ENCODE results near the gene CSK.

CSK gene

GRCh38 chr15:74843891-74844299, 62.0 kb downstream of the CSK start:
- TF ChIP-seq SIN3A (IDR thresholded peaks at IDR 0.05; ENCODE audit: borderline replicate concordance, insufficient read depth, low read length) = no peak
- no peak for TF ChIP-seq REST (IDR thresholded peaks at IDR 0.05; ENCODE audit: insufficient read depth in 1 of 2, low read depth in 2 of 2, low read length in 2 of 2)
- TF ChIP-seq POLR2AphosphoS5 (IDR thresholded peaks at IDR 0.05; ENCODE audit: low read depth, low read length) = no peak
- no peak for TF ChIP-seq FOXP2 (optimal IDR thresholded peaks at IDR 0.05; ENCODE audit: borderline replicate concordance, extremely low read depth, extremely low read length, insufficient read depth)
- no peak for TF ChIP-seq TAF1 (IDR thresholded peaks at IDR 0.05; ENCODE audit: borderline replicate concordance, insufficient read depth, low read length)

GRCh38 chr15:74844319-74845207, 62.7 kb downstream of the CSK start:
- TF ChIP-seq FOXP2 (optimal IDR thresholded peaks at IDR 0.05; ENCODE audit: borderline replicate concordance, extremely low read depth, extremely low read length, insufficient read depth) = no peak
- TF ChIP-seq REST (IDR thresholded peaks at IDR 0.05; ENCODE audit: insufficient read depth in 1 of 2, low read depth in 2 of 2, low read length in 2 of 2) = no peak
- no peak for TF ChIP-seq TAF1 (IDR thresholded peaks at IDR 0.05; ENCODE audit: borderline replicate concordance, insufficient read depth, low read length)
- no peak for TF ChIP-seq SIN3A (IDR thresholded peaks at IDR 0.05; ENCODE audit: borderline replicate concordance, insufficient read depth, low read length)
- TF ChIP-seq POLR2AphosphoS5 (IDR thresholded peaks at IDR 0.05; ENCODE audit: low read depth, low read length) = no peak

- TF ChIP-seq POLR2AphosphoS5 (IDR thresholded peaks at IDR 0.05; ENCODE audit: low read depth, low read length) (no peak), SIN3A (IDR thresholded peaks at IDR 0.05; ENCODE audit: borderline replicate concordance, insufficient read depth, low read length) (no peak), TAF1 (IDR thresholded peaks at IDR 0.05; ENCODE audit: borderline replicate concordance, insufficient read depth, low read length) (no peak), FOXP2 (optimal IDR thresholded peaks at IDR 0.05; ENCODE audit: borderline replicate concordance, extremely low read depth, extremely low read length, insufficient read depth) (no peak), REST (IDR thresholded peaks at IDR 0.05; ENCODE audit: insufficient read depth in 1 of 2, low read depth in 2 of 2, low read length in 2 of 2) (no peak)
These were observed 63.3 kb downstream of the CSK start for GRCh38 chr15:74845208-74845568.

- TF ChIP-seq TAF1 (IDR thresholded peaks at IDR 0.05; ENCODE audit: borderline replicate concordance, insufficient read depth, low read length) = no peak
- no peak for TF ChIP-seq REST (IDR thresholded peaks at IDR 0.05; ENCODE audit: insufficient read depth in 1 of 2, low read depth in 2 of 2, low read length in 2 of 2)
- TF ChIP-seq FOXP2 (optimal IDR thresholded peaks at IDR 0.05; ENCODE audit: borderline replicate concordance, extremely low read depth, extremely low read length, insufficient read depth) = no peak
- no peak for TF ChIP-seq POLR2AphosphoS5 (IDR thresholded peaks at IDR 0.05; ENCODE audit: low read depth, low read length)
- TF ChIP-seq SIN3A (IDR thresholded peaks at IDR 0.05; ENCODE audit: borderline replicate concordance, insufficient read depth, low read length) = no peak
These were observed 63.7 kb downstream of the CSK start for GRCh38 chr15:74845581-74845980.

Measured in PFSK-1 (cell line).